Left lobe of liver (tissue), 2 donors: Measurements from ENCODE around the gene NFIA. TPM values are rescaled to one million over a fixed set of nuclear protein-coding genes. Genes with fewer than 3 reads are reported as not detected.
A peak's percentile ranks its signal among the peaks of the same experiment; 100 is the strongest.
"Not testable (repeated sequence)": the region's sequence is repeated elsewhere in the genome, so short reads cannot be mapped to it uniquely, and the experiment has no call there.

ENCODE experiments used
- ATAC-seq: fragments of 200-7000 bp; cut with Tn5 transposase; one replicate; pipeline ENCODE4 v1.9.1; 2020; ENCODE audit warnings: mild to moderate bottlenecking, moderate library complexity
- DNase-seq: peaks from one replicate; pipeline ENCODE4 v3.0.0-alpha.2; 2020; ENCODE audit warnings: low spot score
- total RNA-seq: library from RNA; stranded (reverse); gene quantifications from one replicate; pipeline ENCODE4 v1.2.1, GENCODE V29; 2021
- donor health status: DM: no; HTN: no; CAD: no; lungs with moderate emphysema.
- donor health status: DM: no; HTN: yes; CAD: no.

The NFIA gene
- total RNA-seq, 1 donor from 2014 or later = 69.9 TPM

DNA sequence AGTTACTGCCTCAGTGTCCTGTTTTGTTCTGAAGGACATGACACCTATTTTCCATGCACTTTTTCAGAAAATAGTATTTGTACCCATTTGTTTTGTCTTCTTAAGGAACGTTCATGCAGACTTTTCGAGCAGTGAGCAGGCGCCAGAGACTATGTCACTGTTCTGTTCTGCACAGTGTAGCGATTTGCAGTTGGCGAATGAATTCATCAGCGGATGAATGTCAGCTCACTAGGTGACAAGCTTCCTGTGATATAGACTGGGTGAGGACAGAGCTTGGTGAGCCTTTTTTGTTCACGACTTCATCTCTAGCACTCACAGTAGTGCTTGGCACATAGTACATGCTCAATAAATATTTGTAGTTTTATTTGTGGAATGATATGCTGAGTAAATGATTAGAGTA lies 177.8 kb downstream of the NFIA start:
- ATAC-seq (no peak), DNase-seq (no peak)

DNA sequence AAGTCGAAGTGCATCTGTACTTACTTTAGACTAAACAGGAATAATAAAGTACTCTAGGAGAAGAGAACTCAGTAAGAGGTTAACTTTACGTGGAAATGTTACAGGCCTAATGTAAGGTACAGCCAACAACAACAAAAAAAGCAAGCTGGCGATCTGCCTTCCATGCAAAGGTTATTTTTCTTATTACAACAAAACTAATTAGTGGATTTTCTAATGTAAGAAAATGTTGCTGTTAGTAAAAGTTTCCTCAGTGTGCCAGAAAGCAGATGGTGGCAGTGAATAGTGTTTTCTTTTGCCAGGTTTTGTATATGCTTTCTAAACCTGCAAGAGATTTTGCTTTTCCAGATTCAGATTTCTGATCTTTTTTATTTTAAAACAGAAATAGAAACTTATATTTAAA lies 179.2 kb downstream of the NFIA start:
- DNase-seq (no peak), ATAC-seq (no peak)

DNA sequence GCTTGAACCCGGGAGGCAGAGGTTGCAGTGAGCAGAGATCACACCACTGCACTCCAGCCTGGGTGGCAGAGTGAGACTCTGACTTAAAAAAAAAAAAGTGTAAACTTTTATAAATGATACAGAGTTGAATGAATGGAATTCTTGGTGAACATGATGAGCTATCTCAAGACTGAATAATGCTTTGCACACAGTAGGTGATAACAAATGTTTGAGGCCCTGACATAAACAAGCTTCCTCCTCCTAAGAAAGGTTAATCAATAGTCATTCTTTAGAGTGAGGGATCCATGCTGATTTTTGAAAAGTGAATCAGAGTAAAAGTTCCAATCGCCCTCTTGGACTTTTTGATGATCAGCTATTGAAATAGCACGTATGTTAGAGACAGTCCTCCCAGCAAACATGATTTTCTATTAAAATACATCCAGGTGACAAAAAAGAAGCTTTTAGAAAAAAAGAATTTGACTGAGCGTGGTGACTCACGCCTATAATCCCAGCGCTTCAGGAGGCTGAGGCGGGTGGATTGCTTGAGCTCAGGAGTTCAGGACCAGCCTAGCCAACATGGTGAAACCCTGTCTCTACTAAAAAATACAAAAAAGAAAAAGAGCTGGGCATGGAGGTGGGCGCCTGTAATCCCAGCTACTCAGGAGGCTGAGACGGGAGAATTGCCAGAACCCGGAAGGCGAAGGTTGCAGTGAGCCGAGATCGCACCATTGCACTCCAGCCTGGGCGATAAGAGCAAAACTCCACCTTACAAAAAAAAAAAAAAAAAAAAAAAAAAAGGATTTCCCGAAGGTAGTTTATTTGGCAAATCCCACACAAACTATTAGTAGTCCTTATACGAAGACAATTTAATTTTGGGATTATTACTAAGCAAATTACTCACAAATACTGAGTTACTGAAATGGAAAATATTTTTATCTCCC lies 181.8 kb downstream of the NFIA start:
- no peak for ATAC-seq
- DNase-seq = no peak

DNA sequence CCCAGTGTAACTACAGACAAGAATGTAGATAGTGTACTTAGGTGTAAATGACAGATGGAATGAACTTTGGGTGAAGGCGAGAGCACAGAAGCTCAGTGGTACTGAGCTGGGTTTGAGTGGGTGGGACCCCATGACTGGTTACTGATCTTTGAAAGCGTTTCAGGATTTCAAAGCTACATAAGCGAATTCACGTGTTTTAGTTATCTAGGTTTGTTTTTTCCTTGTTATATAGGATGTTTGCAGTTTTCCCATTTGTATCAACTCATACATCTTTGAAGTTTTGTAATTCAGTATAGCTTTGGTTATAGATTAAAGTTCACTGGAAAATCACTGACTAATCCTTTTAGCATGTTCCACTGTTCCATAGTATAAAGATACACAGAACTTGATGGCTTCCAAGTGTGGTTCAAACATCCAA lies 182.5 kb downstream of the NFIA start:
- no peak for DNase-seq

DNA sequence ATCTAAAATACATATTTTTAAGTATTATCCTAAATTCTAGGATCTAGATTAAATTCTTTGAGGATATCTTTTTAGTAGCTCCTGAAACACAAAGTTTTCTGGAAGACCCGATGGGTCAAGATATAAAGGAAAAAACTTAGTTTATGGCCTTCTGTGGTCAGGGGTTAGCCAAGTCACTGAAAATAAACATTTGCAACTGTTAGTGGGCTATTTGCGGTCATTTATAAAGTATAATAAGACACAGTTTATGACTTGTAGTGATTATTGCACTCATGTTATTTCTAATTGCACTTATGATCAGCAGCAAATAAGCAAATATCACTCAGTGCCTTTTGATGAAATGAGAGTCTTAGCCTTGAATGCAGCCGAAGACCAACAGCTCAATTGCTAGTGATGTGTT lies 183.3 kb downstream of the NFIA start:
- DNase-seq = no peak
- no peak for ATAC-seq

More for the DNA sequence above, 182.5 kb downstream of the NFIA start:
- no peak for ATAC-seq

DNA sequence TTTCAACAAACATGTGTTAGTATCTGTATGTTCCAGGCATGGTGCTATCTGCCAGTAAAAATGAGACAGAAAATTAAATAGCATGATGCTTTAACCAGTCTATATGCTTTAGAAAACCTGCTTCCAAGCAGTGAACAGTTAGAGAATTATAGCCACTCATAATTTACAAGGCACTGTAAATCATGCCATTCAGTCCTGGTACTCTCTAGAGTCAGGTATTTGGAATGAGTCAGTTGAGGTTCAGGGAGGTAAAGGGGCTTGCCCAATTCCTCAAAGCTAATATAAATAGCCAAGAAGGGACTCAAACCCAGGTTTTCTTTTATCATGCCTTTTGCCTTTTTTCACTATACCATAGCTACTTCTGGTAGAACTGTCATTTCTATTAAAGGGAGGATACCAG lies 184.4 kb downstream of the NFIA start:
- DNase-seq = no peak
- no peak for ATAC-seq

GRCh38 chr1:61268546-61269240 lies 186.3 kb downstream of the NFIA start:
- DNase-seq = no peak
- ATAC-seq = no peak

DNA sequence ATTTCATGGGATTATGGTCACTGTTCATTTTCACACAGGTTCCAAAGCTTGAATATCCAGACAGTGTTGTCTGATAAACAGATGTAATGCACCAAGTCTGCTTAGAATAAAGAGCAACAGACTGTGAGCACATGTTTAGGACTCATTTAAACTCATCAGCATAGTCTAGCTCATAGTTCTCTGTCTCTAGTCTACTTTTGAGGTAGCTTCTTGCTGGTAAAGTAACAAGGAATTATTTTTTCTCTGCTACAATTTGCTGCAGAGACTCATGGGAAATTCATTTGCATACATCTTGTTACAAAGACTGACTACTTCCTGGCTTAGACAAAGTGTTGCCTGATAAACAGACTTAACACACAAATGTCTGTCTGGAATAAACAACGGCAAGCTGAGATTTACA lies 187.2 kb downstream of the NFIA start:
- DNase-seq (no peak), ATAC-seq (no peak)

GRCh38 chr1:61270107-61270506 lies 187.7 kb downstream of the NFIA start:
- no peak for ATAC-seq
- DNase-seq = no peak

DNA sequence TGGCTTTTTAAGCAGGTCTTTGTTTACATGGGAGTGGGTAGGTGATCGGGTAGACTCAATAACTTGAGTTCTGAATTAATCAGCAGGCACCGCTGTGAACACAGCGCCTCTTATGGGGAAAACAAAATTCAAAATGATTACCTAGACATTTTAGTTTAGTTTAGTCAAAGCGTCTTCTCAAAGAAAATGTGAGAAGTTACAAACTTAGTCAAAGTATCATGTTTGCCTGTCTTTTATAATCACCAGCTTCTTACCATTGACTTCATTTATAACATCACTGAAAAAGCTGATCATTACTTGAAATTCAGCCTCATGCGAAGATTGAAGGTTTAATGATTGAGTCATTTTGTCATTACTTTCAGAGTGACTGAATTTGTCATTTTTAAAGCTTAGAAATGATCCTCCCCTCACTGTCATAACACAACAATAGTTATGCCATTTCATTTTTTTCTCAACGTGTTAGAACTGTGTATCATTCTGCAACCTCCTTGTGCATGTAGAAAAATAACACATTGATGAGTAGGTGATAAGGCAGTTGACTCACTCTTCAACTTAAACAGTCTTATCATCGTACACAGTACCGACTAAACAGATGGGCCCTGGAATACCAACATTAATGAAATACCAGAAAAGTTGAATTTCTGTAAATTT lies 188.5 kb downstream of the NFIA start:
- ATAC-seq (no peak), DNase-seq (no peak)

GRCh38 chr1:61271412-61271789 lies 189.0 kb downstream of the NFIA start:
- DNase-seq (no peak), ATAC-seq (no peak)

GRCh38 chr1:61273167-61273705 lies 190.9 kb downstream of the NFIA start:
- peak; percentile 48 for ATAC-seq
- DNase-seq = no peak

DNA sequence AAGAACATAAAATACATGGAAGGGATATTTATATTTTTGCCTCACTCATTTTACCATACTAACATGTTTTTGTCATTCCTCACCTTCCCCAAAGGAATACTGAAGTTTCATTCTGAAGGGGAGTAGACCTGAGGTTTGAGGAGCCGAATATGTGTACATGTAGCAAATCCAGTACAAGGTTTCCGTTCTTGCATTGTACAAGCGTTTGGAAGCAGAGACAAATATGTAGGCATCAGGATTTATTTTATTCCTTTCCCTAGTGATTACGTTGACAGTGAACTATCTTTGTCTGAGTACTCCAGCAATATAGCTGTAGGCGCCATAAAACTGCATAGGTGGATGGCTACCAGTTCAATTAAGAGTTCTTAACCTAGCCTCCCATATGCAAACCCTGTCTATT lies 191.5 kb downstream of the NFIA start:
- ATAC-seq (no peak), DNase-seq (no peak)

GRCh38 chr1:61274939-61275338 lies 192.6 kb downstream of the NFIA start:
- no peak for ATAC-seq
- DNase-seq = no peak

DNA sequence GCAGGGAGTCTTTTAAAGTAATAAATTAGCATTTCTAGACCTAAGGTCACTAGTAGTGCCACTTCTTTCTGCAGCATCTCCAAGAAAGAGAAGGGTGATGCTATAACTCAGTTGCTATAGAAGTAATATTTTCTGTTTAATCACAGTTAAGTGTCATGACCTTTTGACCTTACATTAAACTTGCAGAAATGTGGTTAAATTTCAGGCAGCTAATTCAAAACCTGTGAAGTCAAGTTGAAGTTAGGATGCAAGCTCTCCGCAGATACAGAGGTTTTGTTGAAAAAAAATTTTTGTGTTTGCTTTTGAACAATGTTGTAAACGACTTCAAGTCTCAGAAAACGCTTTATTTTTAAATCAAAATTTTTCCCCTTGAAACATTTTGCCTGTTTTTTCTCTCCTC lies 193.9 kb downstream of the NFIA start:
- DNase-seq (no peak), ATAC-seq (no peak)

DNA sequence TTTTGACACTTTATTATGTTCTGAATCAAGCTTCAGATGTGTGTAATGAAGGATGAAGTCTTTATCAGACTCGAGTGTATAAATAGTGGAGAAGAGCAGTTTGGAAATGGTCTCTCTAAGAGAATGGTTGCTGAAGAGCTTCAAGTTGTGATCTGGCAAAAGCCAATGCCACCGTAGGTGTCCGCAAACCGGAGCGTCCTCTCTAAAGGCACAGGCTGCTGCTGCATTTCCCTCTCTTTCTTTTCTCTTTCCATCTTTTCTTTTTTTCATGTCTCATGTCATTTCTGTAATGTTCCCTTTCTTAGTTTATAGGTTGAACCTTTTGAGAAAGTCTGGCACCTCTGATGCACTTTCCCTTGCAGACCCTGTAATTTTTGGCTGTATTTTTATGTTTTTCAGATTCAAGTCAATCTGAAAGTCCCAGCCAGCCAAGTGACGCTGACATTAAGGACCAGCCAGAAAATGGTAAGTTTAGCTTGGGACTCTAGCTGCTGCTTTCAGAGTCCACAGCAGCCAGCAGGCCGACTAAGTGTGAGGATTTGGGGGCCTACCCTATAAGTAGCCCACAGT lies 194.8 kb downstream of the NFIA start:
- ATAC-seq = no peak
- no peak for DNase-seq

DNA sequence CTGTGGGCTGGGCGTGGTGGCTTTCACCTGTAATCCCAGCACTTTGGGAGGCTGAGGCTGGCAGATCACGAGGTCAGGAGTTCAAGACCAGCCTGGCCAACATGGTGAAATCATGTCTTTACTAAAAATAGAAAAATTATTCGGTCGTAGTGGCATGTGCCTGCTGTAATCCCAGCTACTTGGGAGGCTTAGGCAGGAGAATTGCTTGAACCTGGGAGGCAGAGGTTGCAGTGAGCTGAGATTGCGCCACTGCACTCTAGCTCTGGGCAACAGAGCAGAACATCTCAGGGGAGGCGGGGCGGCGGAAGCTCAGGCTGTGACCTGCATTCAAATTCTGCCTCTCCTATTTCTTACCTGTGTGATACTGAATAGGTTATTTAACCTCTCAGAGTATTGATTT lies 196.1 kb downstream of the NFIA start:
- not testable (repeated sequence) for DNase-seq
- peak; percentile 31 for ATAC-seq

DNA sequence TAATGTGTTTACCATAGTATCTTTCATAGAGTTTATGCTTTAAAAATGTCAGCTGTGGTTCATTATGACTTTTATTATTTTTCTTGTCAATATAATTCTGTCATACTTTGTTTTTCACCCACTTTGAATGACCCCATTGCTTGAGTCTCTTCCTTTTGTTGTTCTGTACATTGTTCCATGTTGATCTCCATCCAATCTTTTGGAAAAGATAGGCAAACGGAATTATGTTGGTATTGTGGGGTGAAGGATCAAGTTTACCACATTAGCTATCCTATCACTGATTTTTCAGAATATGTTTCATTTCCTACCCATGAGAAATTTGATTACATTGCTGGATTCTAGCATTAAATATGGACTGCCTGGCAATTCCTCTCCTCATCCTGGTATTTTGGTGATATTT lies 196.6 kb downstream of the NFIA start:
- DNase-seq = no peak

GRCh38 chr1:61279570-61279969 lies 197.2 kb downstream of the NFIA start:
- DNase-seq = no peak
- ATAC-seq = peak; percentile 45

More for the DNA sequence above, 196.6 kb downstream of the NFIA start:
- no peak for ATAC-seq

DNA sequence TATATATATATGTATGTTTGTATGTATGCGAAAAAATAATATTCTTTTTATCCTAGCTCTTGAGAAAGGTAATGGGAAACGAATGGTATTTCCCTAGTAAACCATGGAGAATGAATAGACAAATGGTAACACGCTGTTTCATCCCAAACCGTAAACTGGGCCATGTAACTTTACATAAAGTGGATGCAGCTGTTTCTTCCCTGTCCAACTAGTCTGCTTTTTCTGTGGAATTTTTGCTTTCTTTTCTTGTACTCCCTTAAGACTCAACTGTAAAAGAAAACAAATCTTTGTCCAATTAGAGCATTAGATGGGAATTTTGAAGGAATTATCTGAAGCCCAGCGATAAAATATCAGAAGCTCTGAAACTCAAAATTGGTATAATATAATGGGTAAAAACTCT lies 198.1 kb downstream of the NFIA start:
- ATAC-seq (no peak), DNase-seq (no peak)

- no peak for DNase-seq
- ATAC-seq = peak; percentile 50
Measured at GRCh38 chr1:61282387-61282786, 200.0 kb downstream of the NFIA start.
